Neural progenitor cell (in vitro differentiated cells): ENCODE measurements around the gene MSH3. TPM values are rescaled to one million over a fixed set of nuclear protein-coding genes. Genes with fewer than 3 reads are reported as not detected.

Experiments used
- DNase-seq: peaks from one replicate; pipeline ENCODE4 v3.0.0-alpha.2; 2016; ENCODE audit warnings: low spot score
- H2AFZ ChIP-seq: fragments of 200-600 bp; sonication (generic); replicated peaks from 2 replicates; pipeline ENCODE4 v1.6.1; 2016; ENCODE audit warnings: antibody characterized with exemption
- H3F3A ChIP-seq: fragments of 200-600 bp; sonication (generic); 2 replicates; pipeline ENCODE4 v1.6.1; 2016; ENCODE audit warnings: antibody characterized with exemption, low read depth
- H3K27ac ChIP-seq: fragments of 200-600 bp; sonication (generic); 2 replicates; pipeline ENCODE4 v1.5.1; 2016; ENCODE audit warnings: mild to moderate bottlenecking
- H3K27me3 ChIP-seq: fragments of 200-600 bp; sonication (generic); 2 replicates; pipeline ENCODE4 v1.6.1; 2016; ENCODE audit warnings: mild to moderate bottlenecking, moderate library complexity
- H3K36me3 ChIP-seq: fragments of 200-600 bp; sonication (generic); 2 replicates; pipeline ENCODE4 v1.5.1; 2016
- H3K4me1 ChIP-seq: fragments of 200-600 bp; sonication (generic); 2 replicates; pipeline ENCODE4 v1.6.1; 2016; ENCODE audit warnings: mixed run types
- H3K4me2 ChIP-seq: fragments of 200-600 bp; sonication (generic); 2 replicates; pipeline ENCODE4 v1.6.1; 2016
- H3K4me3 ChIP-seq: fragments of 200-600 bp; sonication (generic); 2 replicates; pipeline ENCODE4 v1.5.1; 2016
- H3K79me2 ChIP-seq: fragments of 200-600 bp; sonication (generic); 2 replicates; pipeline ENCODE4 v1.6.1; 2016; ENCODE audit warnings: low read depth
- H3K9ac ChIP-seq: fragments of 200-600 bp; sonication (generic); 2 replicates; pipeline ENCODE4 v1.6.1; 2016
- H3K9me3 ChIP-seq: fragments of 200-600 bp; sonication (generic); 2 replicates; pipeline ENCODE4 v1.5.1; 2016; ENCODE audit warnings: low read depth
- H4K20me1 ChIP-seq: fragments of 200-600 bp; sonication (generic); 2 replicates; pipeline ENCODE4 v1.6.1; 2016; ENCODE audit warnings: low read depth
- H3K27ac Mint-ChIP-seq: 3 replicates; pipeline ENCODE4 v1.8.0; 2021; ENCODE audit warnings: mixed read lengths
- H3K27me3 Mint-ChIP-seq: 2 replicates; pipeline ENCODE4 v1.8.0; 2022; ENCODE audit warnings: low read depth, mild to moderate bottlenecking, inconsistent platforms, moderate library complexity, mixed read lengths; ENCODE audit not compliant: insufficient read depth
- H3K36me3 Mint-ChIP-seq: 3 replicates; pipeline ENCODE4 v1.8.0; 2021; ENCODE audit warnings: mixed read lengths
- H3K4me1 Mint-ChIP-seq: 3 replicates; pipeline ENCODE4 v1.8.0; 2021; ENCODE audit warnings: mixed read lengths
- H3K4me3 Mint-ChIP-seq: 3 replicates; pipeline ENCODE4 v1.8.0; 2021; ENCODE audit warnings: mild to moderate bottlenecking, moderate library complexity, mixed read lengths
- H3K9me3 Mint-ChIP-seq: 3 replicates; pipeline ENCODE4 v1.8.0; 2020; ENCODE audit warnings: mixed read lengths
- CTCF ChIP-seq: fragments of 200-600 bp; sonication (generic); IDR thresholded peaks from 2 replicates; pipeline ENCODE4 v1.5.1; 2017; ENCODE audit warnings: antibody characterized with exemption, mild to moderate bottlenecking
- EZH2 ChIP-seq: fragments of 200-600 bp; sonication (generic); IDR thresholded peaks from 2 replicates; pipeline ENCODE4 v1.6.1; 2017; ENCODE audit warnings: antibody characterized with exemption, mild to moderate bottlenecking, moderate library complexity
- EZH2phosphoT487 ChIP-seq: fragments of 200-600 bp; sonication (generic); IDR thresholded peaks from 2 replicates; pipeline ENCODE4 v1.6.1; 2017; ENCODE audit warnings: antibody characterized with exemption
- total RNA-seq: library from RNA; depleted of rRNA; stranded (reverse); fragments of >200 nt; gene quantifications from 2 replicates; pipeline ENCODE4 v1.2.3, GENCODE V29; 2015; ENCODE audit warnings: low replicate concordance

MSH3 gene
- total RNA-seq, 1 donor from 2014 or later: 26.1 TPM

GRCh38 chr5:80759866-80760577 lies 105.6 kb downstream of the MSH3 start:
- no peaks in the 10 kb centered on the region for H3K9me3 ChIP-seq
- Mint-ChIP-seq H3K27me3 (no peaks in the 10 kb centered on the region), H3K27ac (no peak overlapping the region), H3K4me1 (peaks cover 25% of the 10 kb centered on the region), H3K4me3 (no peak overlapping the region), H3K9me3 (no peaks in the 10 kb centered on the region), H3K36me3 (peaks cover 13% of the 10 kb centered on the region)
- no peaks in the 10 kb centered on the region for H3K79me2 ChIP-seq
- peaks cover 18% of the 10 kb centered on the region for H4K20me1 ChIP-seq
- peaks cover 5% of the 10 kb centered on the region for H3K36me3 ChIP-seq
- H3F3A ChIP-seq: peaks cover 8% of the 10 kb centered on the region
- H3K4me1 ChIP-seq: peaks cover 26% of the 10 kb centered on the region
- H3K4me2 ChIP-seq: no peak overlapping the region
- no peak overlapping the region for H3K9ac ChIP-seq
- no peak overlapping the region for H3K27ac ChIP-seq
- TF ChIP-seq EZH2phosphoT487: no peak
- TF ChIP-seq EZH2: no peak
- TF ChIP-seq CTCF: no peak
- H3K27me3 ChIP-seq: no peaks in the 10 kb centered on the region
- no peak overlapping the region for H2AFZ ChIP-seq
- no peak overlapping the region for H3K4me3 ChIP-seq
- no peak for DNase-seq

GRCh38 chr5:80760680-80761079 lies 106.2 kb downstream of the MSH3 start:
- H3K27ac Mint-ChIP-seq: no peak overlapping the region

GRCh38 chr5:80761176-80761575 lies 106.7 kb downstream of the MSH3 start:
- Histone ChIP-seq H3K4me2 (no peak overlapping the region), H3K4me3 (no peak overlapping the region), H3K79me2 (no peaks in the 10 kb centered on the region), H3K36me3 (peaks cover 5% of the 10 kb centered on the region), H2AFZ (no peak overlapping the region), H3F3A (no peaks in the 10 kb centered on the region), H4K20me1 (peaks cover 7% of the 10 kb centered on the region), H3K27me3 (no peaks in the 10 kb centered on the region), H3K4me1 (peaks cover 17% of the 10 kb centered on the region), H3K9ac (no peak overlapping the region), H3K9me3 (no peaks in the 10 kb centered on the region), H3K27ac (no peak overlapping the region)
- Mint-ChIP-seq H3K36me3 (peaks cover 13% of the 10 kb centered on the region), H3K27ac (no peak overlapping the region), H3K9me3 (no peaks in the 10 kb centered on the region), H3K4me3 (no peak overlapping the region), H3K4me1 (peaks cover 13% of the 10 kb centered on the region), H3K27me3 (no peaks in the 10 kb centered on the region)
- TF ChIP-seq EZH2phosphoT487: no peak
- peak; percentile 4 for DNase-seq

More at GRCh38 chr5:80760680-80761079, 106.2 kb downstream of the MSH3 start:
- Histone ChIP-seq H3K4me1 (peaks cover 22% of the 10 kb centered on the region), H3K36me3 (peaks cover 5% of the 10 kb centered on the region), H3K27me3 (no peaks in the 10 kb centered on the region), H3F3A (peaks cover 2% of the 10 kb centered on the region), H4K20me1 (peaks cover 12% of the 10 kb centered on the region), H3K27ac (no peak overlapping the region), H3K4me2 (no peak overlapping the region), H3K79me2 (no peaks in the 10 kb centered on the region), H2AFZ (no peak overlapping the region), H3K9me3 (no peaks in the 10 kb centered on the region), H3K9ac (no peak overlapping the region), H3K4me3 (no peak overlapping the region)
- DNase-seq: no peak
- Mint-ChIP-seq H3K9me3 (no peaks in the 10 kb centered on the region), H3K4me1 (peaks cover 18% of the 10 kb centered on the region), H3K36me3 (peaks cover 13% of the 10 kb centered on the region), H3K4me3 (no peak overlapping the region), H3K27me3 (no peaks in the 10 kb centered on the region)
- TF ChIP-seq EZH2phosphoT487: no peak

- Histone ChIP-seq H4K20me1 (no peaks in the 10 kb centered on the region), H3K4me2 (no peak overlapping the region), H3K4me1 (peaks cover 9% of the 10 kb centered on the region), H3K79me2 (no peaks in the 10 kb centered on the region), H3K27ac (no peak overlapping the region), H3K36me3 (peaks cover 5% of the 10 kb centered on the region), H3K4me3 (no peak overlapping the region), H2AFZ (no peak overlapping the region), H3F3A (no peaks in the 10 kb centered on the region), H3K9me3 (no peaks in the 10 kb centered on the region), H3K9ac (no peak overlapping the region), H3K27me3 (no peaks in the 10 kb centered on the region)
- no peak for DNase-seq
- Mint-ChIP-seq H3K9me3 (no peaks in the 10 kb centered on the region), H3K27ac (no peak overlapping the region), H3K27me3 (no peaks in the 10 kb centered on the region), H3K4me3 (no peak overlapping the region), H3K36me3 (peaks cover 13% of the 10 kb centered on the region), H3K4me1 (peaks cover 8% of the 10 kb centered on the region)
- TF ChIP-seq EZH2phosphoT487 (no peak), EZH2 (no peak), CTCF (no peak)
Observed at GRCh38 chr5:80761966-80762365, 107.5 kb downstream of the MSH3 start.
